GM19395 (cell line): Measurements from ENCODE around the gene SYT7.

Source experiments
- ATAC-seq: cut with Tn5 transposase; IDR thresholded peaks from one replicate; pipeline ENCODE4 v1.9.1; 2021; ENCODE audit warnings: mild to moderate bottlenecking, moderate library complexity; ENCODE audit not compliant: unreplicated experiment

Gene SYT7

GRCh38 chr11:61502522-61502921 is 78.4 kb downstream of the SYT7 start:
- no peak for ATAC-seq

GRCh38 chr11:61499816-61500491 is 80.9 kb downstream of the SYT7 start:
- no peak for ATAC-seq

- ATAC-seq: no peak
These were observed 82.0 kb downstream of the SYT7 start for GRCh38 chr11:61498767-61499341.

- ATAC-seq: no peak
These were observed 83.0 kb downstream of the SYT7 start for GRCh38 chr11:61497876-61498275.

GRCh38 chr11:61497473-61497872 is 83.4 kb downstream of the SYT7 start:
- no peak for ATAC-seq

- ATAC-seq: no peak
These were observed 84.1 kb downstream of the SYT7 start for GRCh38 chr11:61496602-61497400.

- ATAC-seq: no peak
These were observed 84.9 kb downstream of the SYT7 start for GRCh38 chr11:61495801-61496601.

GRCh38 chr11:61494381-61494961 is 86.4 kb downstream of the SYT7 start:
- ATAC-seq: no peak

- no peak for ATAC-seq
These were observed 89.0 kb downstream of the SYT7 start for GRCh38 chr11:61491736-61492395.

- ATAC-seq: no peak
These were observed 90.8 kb downstream of the SYT7 start for GRCh38 chr11:61489833-61490721.

GRCh38 chr11:61488651-61489291 is 92.1 kb downstream of the SYT7 start:
- no peak for ATAC-seq

- no peak for ATAC-seq
These were observed 93.4 kb downstream of the SYT7 start for GRCh38 chr11:61487342-61488025.

GRCh38 chr11:61486779-61487178 is 94.1 kb downstream of the SYT7 start:
- no peak for ATAC-seq

GRCh38 chr11:61486011-61486620 is 94.8 kb downstream of the SYT7 start:
- no peak for ATAC-seq

GRCh38 chr11:61485080-61485479 is 95.8 kb downstream of the SYT7 start:
- ATAC-seq: no peak

- no peak for ATAC-seq
These were observed 96.3 kb downstream of the SYT7 start for GRCh38 chr11:61484541-61484940.

- no peak for ATAC-seq
These were observed 98.4 kb downstream of the SYT7 start for GRCh38 chr11:61482513-61482912.

- ATAC-seq: no peak
These were observed 99.1 kb downstream of the SYT7 start for GRCh38 chr11:61481806-61482205.
